Trophoblast cell (in vitro differentiated cells and primary cell): Measurements from ENCODE around the gene PRKAA1.
"Not testable (repeated sequence)": the region's sequence is repeated elsewhere in the genome, so short reads cannot be mapped to it uniquely, and the experiment has no call there.

ENCODE experiments used
- DNase-seq, 2 donors: peaks; one replicate each; pipeline ENCODE4 v3.0.0-alpha.2; 2016
- H2AFZ ChIP-seq: 2 replicates; pipeline ENCODE4 v1.6.1; 2013; ENCODE audit warnings: low read length, moderate library complexity, mild to moderate bottlenecking; ENCODE audit not compliant: insufficient read depth, poor library complexity
- H2AK5ac ChIP-seq: 2 replicates; pipeline ENCODE4 v1.6.1; 2013; ENCODE audit warnings: mild to moderate bottlenecking, low read length
- H2BK120ac ChIP-seq: 2 replicates; pipeline ENCODE4 v1.6.1; 2013; ENCODE audit warnings: low read length, mild to moderate bottlenecking, moderate library complexity; ENCODE audit not compliant: insufficient read depth, poor library complexity
- H2BK12ac ChIP-seq: 2 replicates; pipeline ENCODE4 v1.6.1; 2013; ENCODE audit warnings: mild to moderate bottlenecking, low read length, moderate library complexity
- H2BK5ac ChIP-seq: 2 replicates; pipeline ENCODE4 v1.6.1; 2013; ENCODE audit warnings: low read length, low read depth, moderate library complexity, mild to moderate bottlenecking; ENCODE audit not compliant: poor library complexity
- H3K14ac ChIP-seq: 2 replicates; pipeline ENCODE4 v1.6.1; 2013; ENCODE audit warnings: mild to moderate bottlenecking, low read length
- H3K18ac ChIP-seq: 2 replicates; pipeline ENCODE4 v1.6.1; 2013; ENCODE audit warnings: mild to moderate bottlenecking, low read length
- H3K23ac ChIP-seq: 2 replicates; pipeline ENCODE4 v1.6.1; 2013; ENCODE audit warnings: low read length
- H3K27ac ChIP-seq: 2 replicates; pipeline ENCODE4 v1.5.1; 2013; ENCODE audit warnings: low read depth, mild to moderate bottlenecking, inconsistent platforms, low read length, moderate library complexity
- H3K27me3 ChIP-seq: 2 replicates; pipeline ENCODE4 v1.6.1; 2013; ENCODE audit warnings: inconsistent platforms, mild to moderate bottlenecking, low read length, moderate library complexity; ENCODE audit not compliant: insufficient read depth
- H3K36me3 ChIP-seq, 2 experiments: 1 replicate in 1 of 2; 2 replicates in 1 of 2; pipeline ENCODE4 v1.6.1; 2013; ENCODE audit warnings: low read length in 2 of 2, mild to moderate bottlenecking in 2 of 2, moderate library complexity in 1 of 2; ENCODE audit not compliant: insufficient read depth in 2 of 2, control insufficient read depth in 1 of 2
- H3K4ac ChIP-seq: 2 replicates; pipeline ENCODE4 v1.6.1; 2013; ENCODE audit warnings: low read depth, mild to moderate bottlenecking, low read length, moderate library complexity
- H3K4me1 ChIP-seq, 2 experiments: 1 replicate in 1 of 2; 2 replicates in 1 of 2; pipeline ENCODE4 v1.6.1; 2013; ENCODE audit warnings: low read length in 2 of 2, mild to moderate bottlenecking in 2 of 2, moderate library complexity in 1 of 2; ENCODE audit not compliant: insufficient read depth in 2 of 2, control insufficient read depth in 1 of 2
- H3K4me2 ChIP-seq: 2 replicates; pipeline ENCODE4 v1.6.1; 2013; ENCODE audit warnings: inconsistent platforms, mild to moderate bottlenecking, low read length, moderate library complexity
- H3K4me3 ChIP-seq: 2 replicates; pipeline ENCODE4 v1.5.1; 2013; ENCODE audit warnings: mild to moderate bottlenecking, low read depth, low read length, inconsistent platforms
- H3K79me1 ChIP-seq: one replicate; pipeline ENCODE4 v1.6.1; 2013; ENCODE audit warnings: low read length
- H3K79me2 ChIP-seq: 2 replicates; pipeline ENCODE4 v1.6.1; 2013; ENCODE audit warnings: low read length, mild to moderate bottlenecking; ENCODE audit not compliant: control insufficient read depth, insufficient read depth, poor library complexity
- H3K9ac ChIP-seq: 2 replicates; pipeline ENCODE4 v1.6.1; 2013; ENCODE audit warnings: mild to moderate bottlenecking, low read length
- H3K9me3 ChIP-seq: 2 replicates; pipeline ENCODE4 v1.6.1; 2013; ENCODE audit warnings: low read depth, mild to moderate bottlenecking, control low read depth, inconsistent platforms, low read length; ENCODE audit not compliant: insufficient read depth
- H4K12ac ChIP-seq: 2 replicates; pipeline ENCODE4 v1.6.1; 2013; ENCODE audit warnings: low read depth, mild to moderate bottlenecking, low read length, moderate library complexity
- H4K8ac ChIP-seq: 2 replicates; pipeline ENCODE4 v1.6.1; 2013; ENCODE audit warnings: low read depth, mild to moderate bottlenecking, low read length, moderate library complexity
- H4K91ac ChIP-seq: one replicate; pipeline ENCODE4 v1.6.1; 2013; ENCODE audit warnings: low read depth, mild to moderate bottlenecking, low read length, moderate library complexity
- WGBS: extraction: QIAGEN DNeasy Blood & Tissue Kit; methylation state at CpG from one replicate; pipeline ENCODE4 v1.1.7; 2013; ENCODE audit warnings: missing lambda C conversion rate; ENCODE audit not compliant: insufficient read length, insufficient coverage; ENCODE audit errors: extremely low coverage; 5-methylcytosine and 5-hydroxymethylcytosine counted together

The PRKAA1 gene

DNA sequence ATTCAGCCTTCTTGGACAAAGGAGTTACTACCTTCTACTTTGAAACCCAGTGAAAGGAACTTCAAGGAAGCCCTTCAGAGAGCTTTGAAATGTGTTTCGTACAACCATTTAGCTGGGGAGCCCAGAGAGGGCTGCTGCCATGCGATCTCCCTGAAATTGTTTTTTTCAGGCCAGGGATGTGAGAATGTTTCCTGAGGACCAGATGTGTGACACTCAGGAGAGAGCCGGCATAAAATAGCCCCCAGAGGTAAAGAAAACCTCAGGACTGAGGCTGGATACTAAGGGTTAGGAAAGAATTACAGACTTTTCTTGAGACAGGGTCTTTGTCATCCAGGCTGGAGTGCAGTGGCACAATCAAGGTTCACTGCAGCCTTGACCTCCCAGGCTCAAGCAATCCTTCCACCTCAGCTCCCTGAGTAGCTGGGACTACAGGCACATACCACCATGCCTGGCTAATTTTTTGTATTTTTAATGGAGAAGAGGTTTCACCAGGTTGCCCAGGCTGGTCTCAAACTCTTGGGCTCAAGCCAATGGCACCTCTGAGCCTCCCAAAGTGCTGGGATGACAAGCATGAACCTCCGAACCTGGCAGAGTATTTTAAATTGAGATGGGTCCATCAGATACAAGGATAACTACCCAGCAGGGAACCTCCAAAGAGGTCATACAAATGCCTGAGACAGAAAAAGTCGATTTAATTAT lies 28.5 kb upstream of the PRKAA1 start:
- no peak overlapping the region for H3K4ac ChIP-seq

DNA sequence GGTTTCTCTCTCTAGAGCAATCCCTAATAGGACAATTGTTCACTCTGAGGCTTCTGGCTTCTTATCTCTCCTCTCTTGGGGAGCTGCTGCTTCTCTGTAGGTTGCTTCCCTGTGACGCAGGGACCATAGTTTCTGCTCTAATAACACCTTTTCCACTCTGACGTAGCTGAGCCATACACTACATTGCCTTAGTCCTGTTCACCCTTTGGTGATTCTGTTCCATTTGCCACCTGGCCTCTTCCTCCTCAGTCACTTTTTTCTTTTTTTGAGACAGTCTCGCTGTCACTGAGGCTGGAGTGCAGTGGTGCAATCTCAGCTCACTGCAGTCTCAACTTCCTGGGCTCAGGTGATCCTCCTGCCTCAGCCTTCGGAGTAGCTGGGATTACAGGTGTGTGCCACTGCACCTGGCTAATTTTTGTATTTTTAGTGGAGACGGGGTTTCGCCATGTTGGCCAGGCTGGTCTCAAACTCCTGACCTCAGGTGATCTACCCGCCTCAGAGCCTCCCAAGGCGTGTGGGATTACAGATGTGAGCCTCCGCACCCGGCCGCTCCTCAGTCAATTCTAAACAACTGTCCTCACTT lies 27.4 kb upstream of the PRKAA1 start:
- H3K4me3 ChIP-seq, H2BK120ac ChIP-seq, H3K14ac ChIP-seq, H3K9me3 ChIP-seq, H2BK5ac ChIP-seq, H2AFZ ChIP-seq, H3K23ac ChIP-seq, H3K9ac ChIP-seq, H3K79me1 ChIP-seq, H3K4me1 ChIP-seq, H3K4ac ChIP-seq, H3K27ac ChIP-seq, H4K12ac ChIP-seq, H2AK5ac ChIP-seq, H3K27me3 ChIP-seq, H2BK12ac ChIP-seq, H3K79me2 ChIP-seq, H3K18ac ChIP-seq, H3K4me2 ChIP-seq, H4K8ac ChIP-seq, H4K91ac ChIP-seq: not testable (repeated sequence)
- no CpG with 5 or more reads among the region's 11 CpGs for WGBS
- H3K36me3 ChIP-seq, result peaks cover 19 to 38% of the 10 kb centered on the region in 2 experiments
- DNase-seq, result peak in 1 of 2 donors; percentile 27

More for the DNA sequence above, 28.5 kb upstream of the PRKAA1 start:
- DNase-seq, result no peak
- H3K9me3 ChIP-seq, result no peaks in the 10 kb centered on the region
- no CpG with 5 or more reads among the region's 5 CpGs for WGBS
- no peak overlapping the region for H3K4me3 ChIP-seq
- H3K14ac ChIP-seq, result no peak overlapping the region
- H3K9ac ChIP-seq, result no peak overlapping the region
- no peak overlapping the region for H2AFZ ChIP-seq
- no peak overlapping the region for H4K8ac ChIP-seq
- H2BK12ac ChIP-seq, result no peak overlapping the region
- no peak overlapping the region for H3K4me2 ChIP-seq
- no peak overlapping the region for H2AK5ac ChIP-seq
- H4K12ac ChIP-seq, result no peak overlapping the region
- H3K79me2 ChIP-seq, result no peaks in the 10 kb centered on the region
- H3K18ac ChIP-seq, result no peak overlapping the region
- H4K91ac ChIP-seq, result no peak overlapping the region
- H3K27ac ChIP-seq, result no peak overlapping the region
- no peaks in the 10 kb centered on the region for H3K79me1 ChIP-seq
- no peaks in the 10 kb centered on the region for H3K27me3 ChIP-seq
- no peak overlapping the region for H2BK120ac ChIP-seq
- no peak overlapping the region for H3K23ac ChIP-seq
- no peak overlapping the region for H2BK5ac ChIP-seq
- H3K36me3 ChIP-seq, result peaks cover 25 to 49% of the 10 kb centered on the region in 2 experiments
- no peaks in the 10 kb centered on the region for H3K4me1 ChIP-seq

DNA sequence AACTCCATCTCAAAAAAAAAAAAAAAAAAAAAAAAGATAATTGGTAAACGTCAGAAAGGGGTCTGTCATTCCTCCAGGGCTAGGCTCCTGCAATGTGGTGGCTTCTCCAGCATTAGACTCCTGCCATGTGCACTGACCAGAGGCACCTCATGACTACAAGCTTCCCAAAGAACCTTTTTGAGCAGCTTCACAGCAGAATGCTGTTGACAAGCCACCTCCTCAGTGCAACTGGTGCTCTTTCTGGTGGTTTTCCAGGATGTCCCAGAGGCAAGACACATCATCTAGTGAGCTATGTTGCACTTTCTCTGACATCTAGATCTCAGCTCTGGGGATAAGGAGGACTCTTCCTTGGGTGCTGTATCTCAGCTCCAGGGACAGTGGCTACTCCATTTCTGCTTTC lies 25.3 kb upstream of the PRKAA1 start:
- Histone ChIP-seq H3K18ac (no peak overlapping the region), H2BK5ac (no peak overlapping the region), H2AK5ac (no peak overlapping the region), H3K9ac (no peak overlapping the region), H3K79me2 (no peaks in the 10 kb centered on the region), H3K27ac (no peak overlapping the region), H3K4me3 (no peak overlapping the region), H2BK120ac (no peak overlapping the region), H3K23ac (no peak overlapping the region), H3K9me3 (no peaks in the 10 kb centered on the region), H2BK12ac (no peak overlapping the region), H3K4ac (no peak overlapping the region), H4K8ac (no peak overlapping the region), H3K36me3 (peaks cover 10 to 20% of the 10 kb centered on the region in 2 experiments), H4K12ac (no peak overlapping the region), H4K91ac (no peak overlapping the region), H3K27me3 (no peaks in the 10 kb centered on the region), H3K14ac (no peak overlapping the region), H3K4me1 (no peaks in the 10 kb centered on the region), H3K79me1 (no peaks in the 10 kb centered on the region), H3K4me2 (no peak overlapping the region), H2AFZ (no peak overlapping the region)
- no CpG with 5 or more reads among the region's 1 CpG for WGBS
- DNase-seq, result no peak

DNA sequence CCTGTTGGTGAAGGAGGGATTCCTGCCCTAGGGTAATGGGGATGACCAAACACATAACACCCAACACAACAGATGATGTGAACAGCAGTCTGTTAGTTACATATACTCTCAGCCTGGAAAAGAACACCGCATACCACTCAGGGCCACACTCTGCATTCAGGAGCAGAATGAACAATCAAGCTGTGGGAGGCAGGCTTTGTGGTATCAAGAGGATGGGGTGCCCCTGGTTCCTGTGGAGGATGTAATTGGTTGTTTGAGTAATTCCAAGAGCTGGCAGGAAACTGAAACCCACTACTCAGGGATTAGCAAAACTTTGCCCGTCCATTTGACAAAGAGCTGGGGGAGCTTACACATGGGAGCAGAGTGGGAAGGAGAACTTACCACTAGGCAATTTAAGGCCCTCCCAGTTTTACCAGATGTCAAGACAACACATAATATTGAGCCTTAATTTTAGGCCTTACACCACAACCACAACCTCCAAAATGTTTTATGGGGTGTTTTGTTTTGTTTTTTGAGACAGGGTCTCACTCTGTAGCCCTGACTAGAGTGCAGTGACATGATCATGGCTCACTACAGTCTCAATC lies 15.6 kb upstream of the PRKAA1 start:
- no peak overlapping the region for H3K4me3 ChIP-seq
- H3K18ac ChIP-seq, result no peak overlapping the region
- H3K9me3 ChIP-seq, result no peaks in the 10 kb centered on the region
- H3K23ac ChIP-seq, result no peak overlapping the region
- H4K91ac ChIP-seq, result no peak overlapping the region
- no peaks in the 10 kb centered on the region for H3K79me1 ChIP-seq
- H3K27me3 ChIP-seq, result no peaks in the 10 kb centered on the region
- no peaks in the 10 kb centered on the region for H3K4me1 ChIP-seq
- no peak overlapping the region for H3K27ac ChIP-seq
- H2AFZ ChIP-seq, result no peak overlapping the region
- H3K9ac ChIP-seq, result peak overlapping the region; percentile 40
- H4K12ac ChIP-seq, result no peak overlapping the region
- H2BK120ac ChIP-seq, result no peak overlapping the region
- H3K14ac ChIP-seq, result no peak overlapping the region
- H3K4ac ChIP-seq, result no peak overlapping the region
- H2BK12ac ChIP-seq, result no peak overlapping the region
- H2BK5ac ChIP-seq, result no peak overlapping the region
- H3K36me3 ChIP-seq, result no peaks in the 10 kb centered on the region
- H3K4me2 ChIP-seq, result no peak overlapping the region
- no CpG with 5 or more reads among the region's 2 CpGs for WGBS
- no peaks in the 10 kb centered on the region for H3K79me2 ChIP-seq
- DNase-seq, result no peak
- H4K8ac ChIP-seq, result no peak overlapping the region
- H2AK5ac ChIP-seq, result no peak overlapping the region
